Stimulated activated naive B cell treated with anti-CD40 and anti-IgM and Interleukin-4, amounts not matched to agents 10 μg/mL and 1 μg/mL and 100 μg/mL, for 72 hours (primary cell): ENCODE data around the gene TMCC2.
"Not testable (repeated sequence)": the region's sequence is repeated elsewhere in the genome, so short reads cannot be mapped to it uniquely, and the experiment has no call there.

Experiments used
- ATAC-seq, 2 donors: fragments of 150-1000 bp; cut with Tn5 transposase; replicated peaks; 2 replicates each; pipeline ENCODE4 v1.10.0; 2021; ENCODE audit warnings: moderate library complexity in 1 of 2
- DNase-seq: peaks from one replicate; pipeline ENCODE4 v3.0.0; 2021
- H3K27ac Mint-ChIP-seq: one replicate; pipeline ENCODE4 v1.8.0; 2022; ENCODE audit warnings: mild to moderate bottlenecking, mixed read lengths
- H3K27me3 Mint-ChIP-seq, 2 donors: one replicate each; pipeline ENCODE4 v1.8.0; 2022; ENCODE audit warnings: mixed read lengths in 2 of 2
- H3K36me3 Mint-ChIP-seq, 2 donors: one replicate each; pipeline ENCODE4 v1.8.0; 2022; ENCODE audit warnings: mixed read lengths in 2 of 2, mild to moderate bottlenecking in 1 of 2
- H3K4me1 Mint-ChIP-seq, 2 donors: one replicate each; pipeline ENCODE4 v1.8.0; 2022; ENCODE audit warnings: mixed read lengths in 2 of 2, mild to moderate bottlenecking in 1 of 2
- H3K4me3 Mint-ChIP-seq, 2 donors: one replicate each; pipeline ENCODE4 v1.8.0; 2022; ENCODE audit warnings: mild to moderate bottlenecking in 2 of 2, mixed read lengths in 2 of 2, moderate library complexity in 1 of 2
- H3K9me3 Mint-ChIP-seq, 2 donors: one replicate each; pipeline ENCODE4 v1.8.0; 2022; ENCODE audit warnings: mixed read lengths in 2 of 2, mild to moderate bottlenecking in 1 of 2

Gene TMCC2

GRCh38 chr1:205226868-205227583, 720 bp upstream of the TMCC2 start:
- Mint-ChIP-seq H3K27ac (peak overlapping the region; percentile 27), H3K4me1 (peaks cover 22 to 33% of the 10 kb centered on the region in 2 donors), H3K36me3 (no peaks in the 10 kb centered on the region), H3K27me3 (peaks cover 12 to 19% of the 10 kb centered on the region in 2 donors), H3K9me3 (no peaks in the 10 kb centered on the region), H3K4me3 (peak overlapping the region; percentile 83 to 88)
- DNase-seq (no peak), ATAC-seq (no peak)

- no peak for DNase-seq
- no peaks in the 10 kb centered on the region for H3K36me3 Mint-ChIP-seq
- H3K4me1 Mint-ChIP-seq = peaks cover 28 to 37% of the 10 kb centered on the region in 2 donors
- peaks cover 12 to 19% of the 10 kb centered on the region in 2 donors for H3K27me3 Mint-ChIP-seq
- H3K27ac Mint-ChIP-seq = peak overlapping the region; percentile 62
- peak; percentile 31 to 32 for ATAC-seq
- peak overlapping the region; percentile 82 to 96 for H3K4me3 Mint-ChIP-seq
- no peaks in the 10 kb centered on the region for H3K9me3 Mint-ChIP-seq
Measured at GRCh38 chr1:205228093-205228521, 361 bp downstream of the TMCC2 start.

- peaks cover 12 to 19% of the 10 kb centered on the region in 2 donors for H3K27me3 Mint-ChIP-seq
- peaks cover 37 to 49% of the 10 kb centered on the region in 2 donors for H3K4me1 Mint-ChIP-seq
- peak; percentile 61 to 66 for ATAC-seq
- DNase-seq = peak; percentile 41
- H3K36me3 Mint-ChIP-seq = no peaks in the 10 kb centered on the region
- H3K9me3 Mint-ChIP-seq = no peaks in the 10 kb centered on the region
- peak overlapping the region; percentile 82 to 96 for H3K4me3 Mint-ChIP-seq
- no peak overlapping the region for H3K27ac Mint-ChIP-seq
Measured at GRCh38 chr1:205229399-205229871, 1.7 kb downstream of the TMCC2 start.

- Mint-ChIP-seq H3K27me3 (peaks cover 12 to 19% of the 10 kb centered on the region in 2 donors), H3K4me1 (peaks cover 39 to 49% of the 10 kb centered on the region in 2 donors), H3K9me3 (no peaks in the 10 kb centered on the region), H3K36me3 (no peaks in the 10 kb centered on the region), H3K27ac (peak overlapping the region; percentile 47), H3K4me3 (peak overlapping the region; percentile 82 to 96)
- ATAC-seq = no peak
- DNase-seq = no peak
Measured at GRCh38 chr1:205229916-205230700, 2.4 kb downstream of the TMCC2 start.

- peaks cover 42 to 49% of the 10 kb centered on the region in 2 donors for H3K4me1 Mint-ChIP-seq
- no peak overlapping the region for H3K27ac Mint-ChIP-seq
- DNase-seq (no peak), ATAC-seq (no peak)
- H3K27me3 Mint-ChIP-seq = peaks cover 11 to 15% of the 10 kb centered on the region in 2 donors
- no peaks in the 10 kb centered on the region for H3K9me3 Mint-ChIP-seq
- no peak overlapping the region for H3K4me3 Mint-ChIP-seq
- H3K36me3 Mint-ChIP-seq = no peaks in the 10 kb centered on the region
Measured at GRCh38 chr1:205230982-205231381, 3.2 kb downstream of the TMCC2 start.

GRCh38 chr1:205232127-205232820, 4.5 kb downstream of the TMCC2 start:
- no peak for DNase-seq
- Mint-ChIP-seq H3K9me3 (no peaks in the 10 kb centered on the region), H3K27me3 (peaks cover 0 to 2% of the 10 kb centered on the region in 2 donors), H3K27ac (no peak overlapping the region), H3K4me3 (no peak overlapping the region), H3K4me1 (peaks cover 48 to 56% of the 10 kb centered on the region in 2 donors), H3K36me3 (no peaks in the 10 kb centered on the region)
- ATAC-seq = no peak

- Mint-ChIP-seq H3K4me3 (peak overlapping the region in 1 of 2 donors; percentile 33), H3K9me3 (no peaks in the 10 kb centered on the region), H3K27ac (peak overlapping the region; percentile 62), H3K27me3 (no peaks in the 10 kb centered on the region), H3K36me3 (no peaks in the 10 kb centered on the region), H3K4me1 (peaks cover 53 to 60% of the 10 kb centered on the region in 2 donors)
- ATAC-seq (peak in 1 of 2 donors; percentile 10), DNase-seq (no peak)
Measured at GRCh38 chr1:205232945-205233397, 5.2 kb downstream of the TMCC2 start.

- not testable (repeated sequence) for H3K27ac Mint-ChIP-seq, DNase-seq, H3K9me3 Mint-ChIP-seq, H3K36me3 Mint-ChIP-seq, H3K4me3 Mint-ChIP-seq, H3K27me3 Mint-ChIP-seq, ATAC-seq
- peaks cover 57 to 61% of the 10 kb centered on the region in 2 donors for H3K4me1 Mint-ChIP-seq
Measured at GRCh38 chr1:205233986-205234385, 6.2 kb downstream of the TMCC2 start.

GRCh38 chr1:205235951-205236350, 8.2 kb downstream of the TMCC2 start:
- H3K4me1 Mint-ChIP-seq = peaks cover 45 to 48% of the 10 kb centered on the region in 2 donors

GRCh38 chr1:205236526-205236925, 8.8 kb downstream of the TMCC2 start:
- peaks cover 45 to 48% of the 10 kb centered on the region in 2 donors for H3K4me1 Mint-ChIP-seq
- no peaks in the 10 kb centered on the region for H3K9me3 Mint-ChIP-seq
- DNase-seq (no peak), ATAC-seq (no peak)
- no peaks in the 10 kb centered on the region for H3K36me3 Mint-ChIP-seq
- H3K27ac Mint-ChIP-seq = no peak overlapping the region
- H3K27me3 Mint-ChIP-seq = no peaks in the 10 kb centered on the region
- no peak overlapping the region for H3K4me3 Mint-ChIP-seq

More at GRCh38 chr1:205235951-205236350, 8.2 kb downstream of the TMCC2 start:
- DNase-seq (no peak), ATAC-seq (no peak)
- Mint-ChIP-seq H3K4me3 (no peak overlapping the region), H3K27ac (no peak overlapping the region), H3K27me3 (no peaks in the 10 kb centered on the region), H3K9me3 (no peaks in the 10 kb centered on the region), H3K36me3 (no peaks in the 10 kb centered on the region)

- Mint-ChIP-seq H3K36me3 (no peaks in the 10 kb centered on the region), H3K27ac (peak overlapping the region; percentile 93), H3K4me1 (peaks cover 45 to 48% of the 10 kb centered on the region in 2 donors), H3K27me3 (no peaks in the 10 kb centered on the region), H3K9me3 (no peaks in the 10 kb centered on the region), H3K4me3 (peak overlapping the region; percentile 66 to 77)
- ATAC-seq = no peak
- no peak for DNase-seq
Measured at GRCh38 chr1:205236951-205237475, 9.3 kb downstream of the TMCC2 start.

GRCh38 chr1:205237526-205238484, 10.1 kb downstream of the TMCC2 start:
- peak; percentile 52 for DNase-seq
- Mint-ChIP-seq H3K4me3 (peak overlapping the region; percentile 49 to 74), H3K36me3 (peaks cover 0 to 6% of the 10 kb centered on the region in 2 donors), H3K9me3 (no peaks in the 10 kb centered on the region), H3K4me1 (peaks cover 44 to 47% of the 10 kb centered on the region in 2 donors), H3K27ac (peak overlapping the region; percentile 93), H3K27me3 (no peaks in the 10 kb centered on the region)
- ATAC-seq = peak; percentile 84 to 87

- no peak for DNase-seq
- no peak for ATAC-seq
- peaks cover 34 to 35% of the 10 kb centered on the region in 2 donors for H3K4me1 Mint-ChIP-seq
- H3K27ac Mint-ChIP-seq = no peak overlapping the region
- no peaks in the 10 kb centered on the region for H3K27me3 Mint-ChIP-seq
- H3K36me3 Mint-ChIP-seq = peaks cover 0 to 6% of the 10 kb centered on the region in 2 donors
- H3K9me3 Mint-ChIP-seq = no peaks in the 10 kb centered on the region
- no peak overlapping the region for H3K4me3 Mint-ChIP-seq
Measured at GRCh38 chr1:205239078-205239477, 11.3 kb downstream of the TMCC2 start.
